PC-3 (cell line): ENCODE data around the gene SEPTIN2.

ENCODE experiments used
- CTCF ChIP-seq: fragments of 300-600 bp; sonication (generic); conservative IDR thresholded peaks from 2 replicates; pipeline ENCODE4 v1.5.1; 2017; ENCODE audit warnings: antibody characterized with exemption, low read depth, mild to moderate bottlenecking, low read length
- EZH2 ChIP-seq: fragments of 300-600 bp; sonication (generic); IDR thresholded peaks from one replicate; pipeline ENCODE4 v1.6.1; 2017; ENCODE audit warnings: antibody characterized with exemption, mild to moderate bottlenecking, low read length; ENCODE audit not compliant: unreplicated experiment
- EZH2phosphoT487 ChIP-seq: fragments of 300-600 bp; sonication (generic); IDR thresholded peaks from 2 replicates; pipeline ENCODE4 v1.6.1; 2018; ENCODE audit warnings: mild to moderate bottlenecking, antibody characterized with exemption, low read length, borderline replicate concordance

GRCh38 chr2:241386519-241386918, 70.8 kb downstream of the SEPTIN2 start:
- TF ChIP-seq CTCF, result no peak
- no peak for TF ChIP-seq EZH2
- TF ChIP-seq EZH2phosphoT487, result no peak
